Upper lobe of right lung (tissue), 1 donor: Measurements from ENCODE around the gene SSX4. TPM values are rescaled to one million over a fixed set of nuclear protein-coding genes. Genes with fewer than 3 reads are reported as not detected.
"Not testable (repeated sequence)": the region's sequence is repeated elsewhere in the genome, so short reads cannot be mapped to it uniquely, and the experiment has no call there.

Source experiments
- ATAC-seq: fragments of 200-7000 bp; cut with Tn5 transposase; one replicate; pipeline ENCODE4 v1.9.1; 2020; ENCODE audit warnings: mild to moderate bottlenecking, moderate library complexity
- DNase-seq: peaks from one replicate; pipeline ENCODE4 v3.0.0-alpha.2; 2020
- H3K27ac ChIP-seq: fragments of 200-600 bp; one replicate; pipeline ENCODE4 v1.8.0; 2022
- H3K27me3 ChIP-seq: fragments of 200-600 bp; one replicate; pipeline ENCODE4 v1.8.0; 2022; ENCODE audit warnings: mild to moderate bottlenecking
- H3K36me3 ChIP-seq: fragments of 200-600 bp; one replicate; pipeline ENCODE4 v1.8.0; 2022
- H3K4me1 ChIP-seq: fragments of 200-600 bp; one replicate; pipeline ENCODE4 v1.8.0; 2022
- H3K4me3 ChIP-seq: fragments of 200-600 bp; one replicate; pipeline ENCODE4 v1.8.0; 2022; ENCODE audit warnings: mild to moderate bottlenecking
- H3K9me3 ChIP-seq: fragments of 200-600 bp; one replicate; pipeline ENCODE4 v1.8.0; 2022
- intact Hi-C: fragments of 100-400 bp; cut with DNase I; formaldehyde crosslinking; loops from one replicate; pipeline ENCODE4 v1.11.0; 2022
- total RNA-seq: library from RNA; stranded (reverse); fragmentation: NEBNext Ultra II Directional; extraction: Animal tissue kit (Norgen Biotek cat#: 25700); gene quantifications from one replicate; pipeline ENCODE4 v1.2.1, GENCODE V29; 2021
- donor health status: DM: no; HTN: yes; CAD: no; lungs with severe emphysema.

The SSX4 gene
- total RNA-seq, 1 donor from 2014 or later: not detected

DNA sequence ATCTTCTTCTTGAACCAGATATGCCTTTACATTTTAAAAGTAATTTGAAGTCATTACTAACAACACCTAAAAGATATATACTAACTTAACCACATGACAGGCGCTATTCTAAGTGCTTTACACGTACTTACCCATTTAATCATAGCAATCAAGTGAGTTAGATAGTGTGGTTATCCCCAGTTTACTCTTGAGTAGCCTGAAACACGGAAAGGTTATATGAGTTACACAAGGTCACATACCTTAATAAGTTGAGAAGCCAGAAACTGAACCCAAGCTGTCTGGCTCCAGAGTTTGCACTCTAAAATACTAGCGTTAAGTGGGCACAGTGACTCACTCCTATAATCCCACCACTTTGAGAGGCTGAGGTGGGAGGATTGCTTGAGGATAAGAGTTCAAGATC is 46.8 kb downstream of the SSX4 start:
- H3K9me3 ChIP-seq, H3K36me3 ChIP-seq, H3K27me3 ChIP-seq, ATAC-seq, DNase-seq, H3K27ac ChIP-seq, H3K4me1 ChIP-seq, intact Hi-C loops, H3K4me3 ChIP-seq: not testable (repeated sequence)

- H3K27me3 ChIP-seq, ATAC-seq, intact Hi-C loops, DNase-seq, H3K4me1 ChIP-seq, H3K4me3 ChIP-seq, H3K36me3 ChIP-seq, H3K27ac ChIP-seq, H3K9me3 ChIP-seq: not testable (repeated sequence)
Measured at GRCh38 chrX:48433713-48434112, 50.4 kb downstream of the SSX4 start.

Other genes starting within 250 kb of the SSX4 start
- gene SSX5, start 186.7 kb upstream of the SSX4 start, total RNA-seq: not detected
- gene SSX1, start 128.1 kb upstream of the SSX4 start, total RNA-seq: not detected
- gene SSX3, start 26.8 kb upstream of the SSX4 start, total RNA-seq: not detected
- gene SSX4B, start 28.4 kb downstream of the SSX4 start, total RNA-seq: not detected
- gene SLC38A5, start 86.7 kb downstream of the SSX4 start, total RNA-seq: 21.5 TPM
- 33.9 TPM for gene FTSJ1, start 92.7 kb downstream of the SSX4 start, total RNA-seq
- 8.9 TPM for gene PORCN, start 125.5 kb downstream of the SSX4 start, total RNA-seq
- 93.4 TPM for gene EBP, start 138.3 kb downstream of the SSX4 start, total RNA-seq
- 14.6 TPM for gene TBC1D25, start 156.2 kb downstream of the SSX4 start, total RNA-seq
- gene RBM3, start 190.9 kb downstream of the SSX4 start, total RNA-seq: 170 TPM
- gene WDR13, start 214.0 kb downstream of the SSX4 start, total RNA-seq: 121 TPM